GM11168 (cell line): ENCODE measurements around the gene GMPR2.
"Not testable (repeated sequence)": the region's sequence is repeated elsewhere in the genome, so short reads cannot be mapped to it uniquely, and the experiment has no call there.

Experiments used
- in situ Hi-C: fragments of 300-500 bp; cut with MboI; formaldehyde crosslinking; loops from one replicate; pipeline ENCODE4 v1.12.0; 2022; ENCODE audit warnings: low sequenced_read_pairs; ENCODE audit not compliant: unreplicated experiment

GMPR2 gene

DNA sequence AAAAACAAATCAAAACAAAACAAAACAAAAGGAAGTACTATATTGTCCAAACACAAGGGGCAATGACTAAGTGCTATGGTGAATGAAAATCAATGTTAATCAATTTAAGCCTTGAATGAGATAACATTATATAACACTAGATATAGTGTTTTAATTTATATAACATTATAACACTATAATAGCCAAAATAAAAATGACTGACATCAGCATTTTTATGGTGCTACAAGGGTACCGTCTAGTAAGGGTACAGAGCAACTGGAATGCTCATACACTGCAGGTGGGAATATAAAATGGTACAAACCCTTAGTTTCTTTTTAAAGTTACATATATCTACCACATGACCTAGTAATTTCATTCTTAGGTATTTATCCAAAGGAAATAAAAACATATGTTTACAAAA, 6.3 kb upstream of the GMPR2 start:
- in situ Hi-C loops: no loop called here

DNA sequence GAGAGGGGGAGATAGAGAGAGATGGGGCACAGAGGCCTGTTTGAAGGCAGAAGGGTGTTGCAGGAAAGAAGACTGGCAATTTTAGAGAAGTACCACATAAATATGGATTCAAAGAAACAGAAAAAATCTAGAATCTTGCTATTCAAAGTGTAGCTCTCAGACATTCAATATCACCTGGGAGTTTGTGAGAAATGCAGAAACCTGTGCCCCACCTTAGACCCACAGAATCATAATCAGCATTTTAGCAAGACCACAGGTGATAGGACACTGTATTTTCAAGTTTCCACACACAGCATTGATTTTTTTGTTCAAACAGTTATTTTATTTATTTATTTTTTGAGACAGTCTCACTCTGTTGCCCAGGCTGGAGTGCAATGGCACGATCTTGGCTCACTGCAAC, 3.8 kb upstream of the GMPR2 start:
- in situ Hi-C loops: no loop called here

DNA sequence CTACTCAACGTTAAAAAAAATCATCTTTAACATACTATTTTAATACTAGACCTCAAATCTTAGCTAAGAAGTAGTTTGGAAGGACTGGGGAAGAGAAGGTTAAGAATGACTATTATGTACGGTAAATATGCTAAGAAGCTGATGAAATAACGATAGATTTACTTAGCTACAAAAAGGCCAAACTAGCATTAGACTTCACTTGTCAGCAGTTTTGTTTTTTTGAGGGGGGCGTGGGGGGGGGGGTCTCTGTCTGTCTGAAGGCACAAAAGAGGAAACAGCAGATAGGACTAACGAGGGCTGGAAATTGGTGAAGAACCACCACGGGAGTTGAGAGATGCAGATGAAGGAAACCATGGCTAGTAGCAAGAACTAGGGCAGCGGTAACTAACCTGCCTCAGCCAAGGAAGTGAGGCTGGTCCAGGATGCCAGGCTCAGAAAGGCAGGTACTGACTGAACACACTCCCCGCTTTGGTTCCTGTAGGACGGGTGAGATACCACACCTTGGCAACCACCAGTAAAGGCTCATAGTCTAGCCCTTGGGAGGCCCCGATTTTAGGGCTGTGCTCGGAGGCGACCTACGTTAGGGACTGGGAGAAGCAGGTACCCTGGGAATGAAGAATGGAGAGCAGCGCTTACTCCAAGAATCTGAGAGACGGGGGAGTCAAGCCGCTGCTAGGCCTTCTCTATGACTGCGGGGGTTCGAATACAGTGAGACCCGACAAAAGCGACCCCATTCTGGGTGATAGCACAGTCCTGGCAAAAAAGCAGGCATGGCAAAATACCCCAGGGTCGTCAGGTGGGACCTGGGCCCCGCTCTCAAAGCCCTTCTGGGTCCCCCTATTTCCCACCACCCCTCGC, 1.2 kb upstream of the GMPR2 start:
- in situ Hi-C loops: no loop called here

DNA sequence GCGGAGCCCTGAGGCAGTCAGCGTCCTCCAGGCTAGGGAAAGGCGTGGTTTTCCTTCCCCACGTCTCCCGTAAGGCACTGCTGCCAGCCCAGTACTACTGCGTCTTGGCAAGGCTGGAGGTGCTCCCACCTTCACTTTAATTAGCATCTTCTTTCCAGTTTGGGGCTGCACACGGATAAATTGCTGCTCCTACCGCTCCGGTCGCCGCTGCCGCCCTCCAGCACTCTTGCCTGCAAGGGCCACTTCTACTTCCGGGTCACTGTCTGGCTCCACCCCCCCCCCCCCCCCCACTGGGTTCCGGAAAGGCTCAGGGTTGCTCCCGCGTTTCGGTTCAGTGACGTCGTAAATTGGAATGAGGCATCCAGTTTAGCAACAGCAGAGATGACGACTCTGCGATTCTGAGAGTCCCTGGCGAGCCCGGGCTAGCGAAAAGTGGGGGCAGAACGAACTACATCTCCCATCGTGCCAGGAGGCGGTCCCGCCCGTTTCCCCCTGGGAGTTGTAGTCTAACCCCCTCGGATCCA, 546 bp upstream of the GMPR2 start, which contains the start of gene NEDD8:
TSS of gene NEDD8 (minus strand) at position 247 of the 524 bp plus-strand sequence. CDS start at position 147, 100 bp downstream.
- in situ Hi-C loops: no loop called here

DNA sequence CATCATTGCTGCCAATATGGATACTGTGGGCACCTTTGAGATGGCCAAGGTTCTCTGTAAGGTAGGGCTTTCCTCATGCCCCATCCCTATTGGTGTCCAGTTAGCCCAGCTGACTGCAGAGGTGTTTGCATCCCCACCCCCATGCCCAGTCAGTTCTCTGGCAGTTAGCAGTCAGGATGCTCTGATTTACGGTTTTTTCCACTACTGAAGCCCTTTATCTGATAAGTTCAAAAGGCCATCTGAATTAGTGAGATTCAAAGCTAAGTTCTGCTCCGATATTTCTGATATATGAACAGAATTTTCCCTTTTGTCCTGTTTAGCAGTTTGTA, 773 bp downstream of the GMPR2 start:
- in situ Hi-C loops: no loop called here

DNA sequence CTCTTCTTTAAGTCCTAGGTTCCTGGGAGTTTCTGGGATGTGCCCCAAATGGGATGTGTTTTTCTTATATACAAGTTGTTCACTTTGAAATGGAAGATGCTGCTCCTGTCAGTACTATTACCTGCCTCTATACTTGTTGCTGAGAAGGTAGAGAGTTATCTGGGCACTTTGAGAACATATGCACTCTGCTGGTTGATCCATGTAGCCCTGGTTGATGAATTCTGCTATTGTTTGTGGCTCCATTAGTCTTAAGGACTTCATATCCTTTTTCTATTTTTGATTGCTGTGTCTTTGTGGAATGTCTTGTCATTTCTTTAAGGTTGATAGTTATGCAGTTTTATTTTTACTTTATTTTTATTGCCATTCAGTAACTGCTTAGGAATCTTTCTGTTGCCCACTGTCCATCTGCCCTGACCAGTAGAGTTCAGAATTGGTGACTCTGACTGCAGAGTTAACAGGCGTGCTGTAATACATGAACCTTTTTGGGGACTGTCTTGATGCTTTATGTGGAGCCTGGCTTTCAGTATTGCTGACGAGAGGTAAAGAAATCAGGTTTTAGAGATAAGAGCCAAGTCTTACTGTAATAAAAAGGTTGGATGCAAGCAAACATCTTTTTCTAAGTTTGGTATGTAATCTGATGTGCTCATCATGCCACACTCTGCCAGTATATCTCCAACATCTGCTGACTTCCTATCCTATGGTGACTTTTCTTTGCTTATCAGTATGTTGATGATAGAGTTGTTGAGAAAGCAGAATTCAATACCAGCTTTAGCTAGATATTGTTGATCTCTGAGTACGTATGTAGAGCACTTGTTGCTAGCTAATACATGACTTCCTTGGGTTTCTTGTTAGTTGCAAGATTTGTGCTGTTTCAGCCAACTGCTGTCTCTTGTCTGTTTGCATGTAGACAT, 1.6 kb downstream of the GMPR2 start:
- in situ Hi-C loops: no loop called here

DNA sequence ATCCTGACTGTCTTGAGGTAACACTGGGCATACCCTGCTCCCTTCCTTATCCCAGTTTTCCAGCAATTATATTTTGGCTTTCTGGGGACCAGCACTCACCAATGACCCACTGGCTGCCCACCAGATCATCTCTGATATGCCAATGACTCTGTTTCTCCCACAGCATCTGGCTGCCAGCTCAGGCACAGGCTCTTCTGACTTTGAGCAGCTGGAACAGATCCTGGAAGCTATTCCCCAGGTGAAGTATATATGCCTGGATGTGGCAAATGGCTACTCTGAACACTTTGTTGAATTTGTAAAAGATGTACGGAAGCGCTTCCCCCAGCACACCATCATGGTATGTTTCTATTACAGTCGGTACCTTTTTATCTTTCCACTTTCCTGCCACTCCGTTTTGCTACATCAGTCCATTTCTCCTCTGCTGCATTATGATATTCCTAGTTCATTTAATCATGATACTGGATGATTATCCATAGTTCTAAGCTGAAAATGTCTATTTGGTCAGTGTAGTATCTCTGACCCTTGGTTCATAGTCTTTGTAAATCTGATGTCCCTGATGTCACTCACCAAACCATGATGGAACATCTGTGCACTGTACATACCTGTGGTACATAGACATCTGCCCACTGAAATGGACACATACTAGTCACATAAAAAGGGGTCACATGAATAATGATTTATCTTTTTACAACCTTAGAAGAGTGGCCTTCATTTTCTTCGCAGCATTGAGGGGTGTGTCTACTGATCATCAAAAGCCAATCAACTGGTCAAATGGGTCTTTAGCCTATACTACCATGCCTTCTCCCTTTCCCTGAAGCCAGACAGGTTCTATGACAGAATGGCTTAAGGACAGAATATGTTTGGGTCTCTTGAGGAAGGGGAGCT, 3.3 kb downstream of the GMPR2 start:
- in situ Hi-C loops: no loop called here

DNA sequence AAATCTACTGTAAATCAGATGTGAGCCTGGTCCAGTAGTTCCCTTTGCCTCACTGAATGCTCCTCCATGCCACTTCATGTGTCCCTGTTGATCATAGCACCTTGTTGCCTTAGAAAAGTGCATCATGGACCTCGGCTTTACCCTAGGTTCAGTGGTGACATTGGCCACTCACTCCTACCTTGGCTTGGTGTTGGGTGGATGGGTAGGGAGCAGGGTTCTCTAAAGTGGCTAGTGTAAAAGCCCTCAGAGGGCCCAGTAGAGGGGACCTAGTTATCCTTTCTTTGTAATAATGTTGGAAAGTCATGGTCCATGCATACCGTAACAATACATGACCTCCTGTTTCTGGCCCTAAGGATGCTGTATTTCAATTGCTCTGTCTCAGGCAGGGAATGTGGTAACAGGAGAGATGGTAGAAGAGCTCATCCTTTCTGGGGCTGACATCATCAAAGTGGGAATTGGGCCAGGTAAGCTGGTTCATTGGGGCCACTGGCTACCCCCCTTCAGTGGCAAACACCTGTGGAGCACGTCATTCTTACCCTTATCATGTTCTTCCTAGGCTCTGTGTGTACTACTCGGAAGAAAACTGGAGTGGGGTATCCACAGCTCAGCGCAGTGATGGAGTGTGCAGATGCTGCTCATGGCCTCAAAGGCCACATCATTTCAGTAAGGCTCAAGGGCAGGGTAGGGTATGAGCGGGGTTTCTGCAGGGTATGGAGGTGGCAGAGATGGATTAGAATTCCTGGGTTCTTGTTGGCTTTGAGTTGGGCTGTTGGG, 4.1 kb downstream of the GMPR2 start:
- in situ Hi-C loops: no loop called here

DNA sequence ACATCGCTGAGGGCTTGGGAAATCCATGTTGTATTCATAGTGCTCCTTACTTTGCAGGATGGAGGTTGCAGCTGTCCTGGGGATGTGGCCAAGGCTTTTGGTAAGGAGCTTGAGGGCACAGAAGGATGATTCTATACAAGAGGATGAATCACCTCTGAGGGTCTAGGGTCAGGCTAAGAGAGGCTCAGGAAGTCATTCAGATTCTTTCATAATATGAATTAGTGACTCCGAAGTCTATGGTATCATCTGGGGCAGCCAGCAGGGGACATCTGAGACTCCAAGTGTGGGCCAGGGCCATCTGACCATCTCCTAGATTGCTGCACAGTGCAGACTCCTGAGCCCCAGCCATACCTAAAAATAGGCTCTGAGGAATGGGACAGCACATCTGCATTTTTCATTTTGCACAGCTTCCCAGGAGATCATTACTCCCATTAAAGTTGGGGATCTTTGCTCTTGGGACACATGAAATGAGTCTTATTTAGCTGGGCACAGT, 4.8 kb downstream of the GMPR2 start:
- in situ Hi-C loops: no loop called here

DNA sequence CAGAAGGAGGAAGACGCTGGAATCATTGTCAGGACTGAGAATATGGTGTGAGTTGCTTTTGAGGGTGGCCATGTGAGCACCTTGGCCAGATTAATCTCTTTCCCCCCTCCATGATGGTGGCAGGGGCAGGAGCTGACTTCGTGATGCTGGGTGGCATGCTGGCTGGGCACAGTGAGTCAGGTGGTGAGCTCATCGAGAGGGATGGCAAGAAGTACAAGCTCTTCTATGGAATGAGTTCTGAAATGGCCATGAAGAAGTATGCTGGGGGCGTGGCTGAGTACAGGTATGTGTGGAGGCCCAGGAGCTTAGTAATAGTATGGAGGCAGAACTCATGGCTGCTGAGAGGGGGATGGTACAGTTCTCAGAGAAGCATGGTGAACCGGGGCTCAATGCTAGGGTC, 5.4 kb downstream of the GMPR2 start:
- in situ Hi-C loops: no loop called here

DNA sequence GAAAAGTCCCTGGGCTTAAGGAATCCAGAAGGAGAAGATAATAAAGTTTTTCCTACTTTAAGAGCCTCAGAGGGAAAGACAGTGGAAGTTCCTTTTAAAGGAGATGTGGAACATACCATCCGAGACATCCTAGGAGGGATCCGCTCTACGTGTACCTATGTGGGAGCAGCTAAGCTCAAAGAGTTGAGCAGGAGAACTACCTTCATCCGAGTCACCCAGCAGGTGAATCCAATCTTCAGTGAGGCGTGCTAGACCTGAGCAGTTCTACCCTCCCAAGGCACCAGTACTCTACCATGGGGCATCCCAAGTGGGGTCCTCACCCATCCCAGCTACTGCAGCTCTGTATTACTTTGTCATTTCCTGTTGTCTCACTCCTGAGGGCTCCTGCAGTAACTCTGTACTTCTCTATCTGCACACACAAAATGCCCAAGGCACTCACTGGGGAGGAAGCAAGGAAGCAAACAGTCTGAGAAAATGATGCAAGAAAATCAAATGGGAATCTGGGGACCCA, 5.9 kb downstream of the GMPR2 start:
- in situ Hi-C loops: no loop called here

DNA sequence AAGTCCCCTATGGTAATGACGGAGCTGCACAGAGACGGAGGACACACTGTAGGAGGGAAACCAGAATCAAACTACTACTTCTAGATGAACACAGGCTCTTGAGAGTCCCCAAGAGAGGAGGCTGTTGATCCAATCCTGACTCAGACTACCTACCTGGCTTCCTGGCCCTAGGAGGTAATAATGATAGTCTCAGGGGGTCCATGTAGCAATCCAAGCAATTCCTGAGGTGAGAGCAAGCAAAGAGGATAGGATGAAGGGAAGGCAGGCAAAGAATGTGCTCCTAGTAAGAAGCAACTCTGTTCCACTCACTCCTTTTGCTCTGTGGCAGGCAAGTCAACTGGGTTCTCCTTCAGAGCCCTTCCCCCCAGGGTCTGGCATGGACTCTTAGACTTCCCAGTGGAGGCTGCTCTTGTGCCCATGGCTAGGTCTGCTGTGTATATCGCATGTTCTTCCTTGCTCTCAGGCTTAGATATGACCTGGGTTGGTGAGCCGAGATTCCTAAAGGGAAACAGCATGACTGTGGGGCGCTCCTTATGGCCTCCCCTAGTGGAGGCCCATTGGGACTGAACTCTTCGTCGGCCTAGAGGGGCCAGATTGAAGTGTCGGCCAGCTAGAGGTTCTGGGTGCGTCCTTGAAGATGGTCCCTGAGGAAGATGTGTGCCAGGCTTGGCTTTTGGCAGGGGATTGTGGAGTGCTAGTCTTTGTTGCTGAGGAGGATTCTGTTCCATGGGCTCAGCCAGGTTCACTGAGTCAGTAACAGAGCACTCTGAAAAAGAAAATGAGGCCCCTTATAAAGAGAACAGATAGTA, 7.6 kb downstream of the GMPR2 start:
- in situ Hi-C loops: loop anchor here (5.0 kb wide), 1 partner anchor 57 kb away; the partner anchor contains the start of genes DHRS1 and NOP9

DNA sequence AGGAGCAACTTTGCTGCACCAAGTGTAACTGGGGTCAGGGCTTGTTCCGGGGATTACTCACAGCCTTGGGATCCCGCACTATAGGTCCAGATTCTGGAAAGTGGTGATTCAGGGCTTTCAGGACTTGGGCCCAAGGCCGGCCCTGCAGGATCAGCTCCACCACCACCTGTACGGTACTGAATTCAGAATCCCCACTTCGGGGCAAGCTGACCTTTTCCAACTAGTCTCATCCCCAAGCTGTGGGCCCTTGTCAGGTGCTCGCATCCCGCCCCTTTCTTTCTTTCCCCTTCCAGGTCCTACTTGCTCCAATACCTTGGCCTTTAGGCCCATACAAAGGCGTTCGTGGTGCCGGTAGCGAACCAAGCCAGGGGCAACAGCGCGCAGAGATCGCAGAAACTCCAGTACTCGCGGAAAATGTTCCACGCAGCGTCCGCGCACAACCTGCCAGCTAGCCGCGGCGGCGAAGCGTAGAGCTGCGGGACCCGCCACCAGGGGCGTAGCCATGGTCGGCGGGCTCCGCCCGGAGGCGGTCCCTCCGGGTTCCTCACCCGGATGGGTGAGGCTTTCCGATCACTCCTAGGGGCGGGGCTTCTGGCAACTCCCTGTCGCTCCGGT, 9.2 kb downstream of the GMPR2 start:
- in situ Hi-C loops: loop anchor here (5.0 kb wide), 1 partner anchor 55 kb away; the partner anchor contains the start of genes DHRS1 and NOP9

DNA sequence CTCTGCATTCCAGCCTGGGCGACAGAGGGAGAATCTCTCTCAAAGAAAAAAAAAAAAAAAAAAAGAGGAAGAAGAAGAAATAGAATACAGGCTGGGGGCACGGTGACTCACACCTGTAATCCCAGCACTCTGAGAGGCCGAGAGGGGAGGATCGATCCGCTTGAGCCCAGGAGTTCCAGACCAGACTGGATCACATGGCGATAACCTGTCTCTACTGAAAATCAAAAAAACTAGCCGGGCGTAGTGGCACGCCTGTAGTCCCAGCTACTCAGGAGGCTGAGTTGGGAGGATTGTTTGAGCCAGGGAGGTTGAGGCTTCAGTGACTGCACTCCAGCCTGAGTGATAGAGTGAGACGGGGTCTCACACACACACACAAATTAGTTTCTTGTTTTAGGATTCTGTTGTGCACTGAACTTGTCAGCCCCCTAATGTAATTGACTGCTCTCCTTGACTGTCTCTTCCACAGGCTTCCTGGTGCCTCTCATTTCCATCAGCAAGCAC, 10.7 kb downstream of the GMPR2 start:
- in situ Hi-C loops: loop anchor here (5.0 kb wide), 1 partner anchor 54 kb away; the partner anchor contains the start of genes DHRS1 and NOP9

DNA sequence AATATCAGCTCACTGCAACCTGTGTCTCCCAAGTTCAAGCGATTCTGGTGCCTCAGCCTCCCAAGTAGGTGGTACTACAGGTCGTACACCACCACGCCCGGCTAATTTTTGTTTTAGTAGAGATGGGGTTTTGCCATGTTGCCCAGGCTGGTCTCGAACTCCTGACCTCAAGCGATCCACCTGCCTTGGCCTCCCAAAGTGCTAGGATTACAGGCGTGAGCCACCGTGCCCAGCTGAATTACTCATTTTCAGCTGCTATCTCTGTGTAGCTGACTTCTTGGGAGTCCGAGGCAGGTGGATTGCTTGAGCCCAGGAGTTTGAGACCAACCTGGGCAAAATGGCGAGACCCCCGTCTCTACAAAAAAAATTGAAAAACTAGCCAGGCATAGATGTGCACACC, 12.6 kb downstream of the GMPR2 start:
- in situ Hi-C loops: not testable (repeated sequence)

DNA sequence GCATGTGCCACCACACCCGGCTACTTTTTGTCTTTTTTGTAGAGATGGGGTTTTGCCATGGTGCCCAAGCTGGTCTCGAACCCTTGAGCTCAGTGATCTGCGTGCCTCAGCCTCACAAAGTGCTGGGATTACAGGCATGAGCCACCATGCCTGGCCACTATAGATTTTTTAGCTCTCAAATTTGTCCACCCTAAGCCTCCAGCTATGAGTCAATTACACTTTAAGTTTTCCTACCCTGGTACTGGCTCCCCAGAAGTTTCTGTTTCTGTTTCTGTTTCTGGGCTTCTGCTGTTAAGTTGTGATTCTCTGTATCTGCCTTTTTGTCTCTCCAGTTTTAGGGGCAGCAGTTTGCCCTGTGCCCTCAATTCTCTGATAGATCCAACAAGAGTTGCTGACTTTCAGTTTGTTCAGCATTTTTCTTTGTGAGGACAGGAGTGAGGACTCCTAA, 14.1 kb downstream of the GMPR2 start:
- in situ Hi-C loops: no loop called here

DNA sequence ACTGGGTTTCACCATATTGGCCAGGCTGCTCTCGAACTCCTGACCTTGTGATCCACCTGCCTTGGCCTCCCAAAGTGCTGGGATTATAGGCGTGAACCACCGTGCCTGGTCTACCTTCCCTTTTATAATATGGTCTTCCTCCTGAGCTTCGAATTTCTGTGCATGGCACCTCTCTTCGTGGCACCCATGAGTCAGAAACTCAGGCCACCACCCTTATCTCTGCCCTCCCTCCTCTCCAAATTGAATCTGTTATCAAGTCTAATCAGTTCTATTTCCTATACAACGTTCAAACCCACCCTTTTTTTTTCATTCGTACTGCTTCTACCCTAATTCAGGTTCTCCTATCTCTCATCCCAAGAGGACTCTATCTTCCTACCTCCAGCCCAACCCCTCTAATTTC, 14.7 kb downstream of the GMPR2 start:
- in situ Hi-C loops: no loop called here
